Inflammatory macrophage (primary cell): Measurements from ENCODE around the gene MARK2.
A peak's percentile ranks its signal among the peaks of the same experiment; 100 is the strongest.

Experiments
- DNase-seq, 2 donors: peaks; one replicate each; pipeline ENCODE4 v3.0.0-alpha.2; 2020 to 2022

MARK2 gene

GRCh38 chr11:63929616-63930015, 90.7 kb downstream of the MARK2 start:
- DNase-seq, result no peak

GRCh38 chr11:63931045-63931444, 92.1 kb downstream of the MARK2 start:
- no peak for DNase-seq

DNA sequence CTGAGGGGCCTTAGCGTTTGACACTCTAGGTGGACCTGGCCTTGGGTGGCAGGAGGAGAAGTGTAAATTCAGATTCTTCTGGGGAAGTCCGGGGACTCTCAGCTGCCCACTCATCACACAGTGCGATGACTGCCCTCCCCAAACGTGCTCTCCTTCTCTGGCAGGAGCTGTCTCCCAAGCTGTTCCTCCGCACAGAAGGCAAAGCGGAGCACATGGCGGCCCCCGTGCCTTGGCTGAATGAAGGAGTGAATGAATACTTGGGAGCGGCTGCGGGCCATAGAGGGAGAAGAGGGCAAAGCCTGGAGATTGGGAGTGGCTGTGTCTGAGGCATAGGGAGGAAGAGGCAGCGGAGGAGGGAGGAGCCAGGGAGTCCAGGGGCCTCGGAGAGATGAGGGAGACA, 93.0 kb downstream of the MARK2 start:
- no peak for DNase-seq

GRCh38 chr11:63933459-63933858, 94.5 kb downstream of the MARK2 start:
- no peak for DNase-seq

GRCh38 chr11:63937713-63938478, 99.0 kb downstream of the MARK2 start:
- DNase-seq, result no peak

DNA sequence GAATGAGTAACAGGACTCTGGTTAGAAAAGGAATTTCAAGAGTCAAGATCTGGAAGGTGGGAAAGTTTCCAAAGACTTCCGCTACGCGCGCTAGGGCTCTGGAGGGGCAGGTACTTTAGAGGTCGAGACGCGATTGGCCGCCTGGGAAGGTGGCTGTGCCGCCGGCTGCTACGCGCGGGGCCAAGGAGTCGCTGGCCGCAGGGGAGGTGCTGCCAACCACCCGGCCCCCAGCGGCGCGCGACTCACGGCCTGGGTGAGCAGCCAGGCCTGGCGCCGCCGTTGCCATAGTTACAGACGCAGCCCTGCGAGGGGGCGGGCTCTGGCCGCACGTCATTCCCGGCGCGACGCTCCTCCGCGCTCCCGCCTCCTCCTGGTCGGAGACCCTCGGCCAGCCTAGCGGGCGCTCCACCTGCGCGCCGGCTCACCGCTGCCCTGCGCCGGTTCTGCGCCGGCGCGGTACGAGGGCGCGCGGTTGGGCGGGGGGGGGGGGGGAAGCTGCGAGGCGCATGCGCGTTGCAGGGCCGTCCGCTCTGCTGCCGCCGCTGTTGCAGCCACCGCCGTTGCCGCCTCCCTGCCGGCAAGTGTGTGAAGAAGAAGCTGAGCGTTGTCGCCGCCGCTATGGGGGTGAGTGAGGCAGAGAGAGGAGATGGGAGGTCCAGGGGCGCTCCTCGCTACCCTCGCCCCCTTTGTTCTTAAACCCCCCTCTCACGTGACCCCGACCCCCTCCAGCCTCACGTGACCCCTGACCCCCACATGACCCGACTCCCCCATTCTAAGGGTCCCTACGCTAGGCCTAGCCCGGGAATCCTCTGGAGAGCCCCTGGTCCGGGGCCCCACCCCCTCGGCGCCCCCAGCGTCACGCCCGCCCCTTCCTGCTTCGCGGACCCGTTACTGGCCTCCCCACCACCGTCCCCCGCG, 99.8 kb downstream of the MARK2 start, which contains the start of gene NAA40:
Gene NAA40 (plus strand): TSS at position 524 of the 918 bp plus-strand sequence. CDS start 95 bp downstream, at position 619.
- peak; percentile 86 to 90 for DNase-seq

GRCh38 chr11:63939397-63939891, 100.5 kb downstream of the MARK2 start:
- DNase-seq, result peak in 1 of 2 donors; percentile 15

- DNase-seq, result peak; percentile 56 to 64
Observed at GRCh38 chr11:63940786-63941185, 101.9 kb downstream of the MARK2 start.

DNA sequence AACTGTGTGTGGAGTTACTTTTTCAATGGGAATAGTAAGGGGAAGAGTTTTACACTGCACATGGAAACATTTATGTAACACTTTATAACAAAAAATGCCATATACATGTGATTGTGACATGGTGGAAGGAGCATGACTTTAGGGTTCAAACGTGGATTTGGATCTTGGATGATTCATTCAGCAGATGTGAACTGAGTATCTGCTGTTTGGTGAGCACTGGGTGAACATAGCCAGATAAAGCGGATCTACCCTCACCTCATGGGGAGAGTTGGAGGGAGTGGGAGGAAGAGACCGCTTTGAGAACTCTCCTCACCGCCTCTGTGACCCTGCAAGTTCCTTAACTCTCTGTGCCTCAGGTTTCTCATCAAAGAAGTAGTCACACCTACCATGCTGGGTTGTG, 103.0 kb downstream of the MARK2 start:
- no peak for DNase-seq

DNA sequence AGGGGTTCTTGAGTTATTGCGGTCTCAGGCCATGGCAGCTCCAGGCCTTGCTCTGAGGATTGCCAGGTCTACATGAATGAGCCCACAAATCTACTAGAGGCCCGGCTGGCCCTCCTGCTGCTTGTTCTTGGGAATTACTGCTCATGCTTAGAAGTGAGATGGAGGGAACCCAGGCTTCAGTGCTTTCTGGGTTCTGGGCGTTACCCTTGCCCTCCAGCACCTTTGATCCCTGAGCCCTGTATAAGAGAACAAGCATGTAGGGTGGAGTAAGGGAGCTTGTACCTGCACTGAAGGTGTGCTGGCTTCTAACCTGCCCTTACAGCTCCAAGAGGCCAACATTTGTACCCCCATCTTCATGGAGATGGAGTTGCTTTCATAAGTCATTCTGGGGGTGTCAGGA, 103.9 kb downstream of the MARK2 start:
- no peak for DNase-seq

- no peak for DNase-seq
Observed at GRCh38 chr11:63944987-63945386, 106.1 kb downstream of the MARK2 start.

GRCh38 chr11:63945477-63946163, 106.7 kb downstream of the MARK2 start:
- peak; percentile 52 to 65 for DNase-seq

DNA sequence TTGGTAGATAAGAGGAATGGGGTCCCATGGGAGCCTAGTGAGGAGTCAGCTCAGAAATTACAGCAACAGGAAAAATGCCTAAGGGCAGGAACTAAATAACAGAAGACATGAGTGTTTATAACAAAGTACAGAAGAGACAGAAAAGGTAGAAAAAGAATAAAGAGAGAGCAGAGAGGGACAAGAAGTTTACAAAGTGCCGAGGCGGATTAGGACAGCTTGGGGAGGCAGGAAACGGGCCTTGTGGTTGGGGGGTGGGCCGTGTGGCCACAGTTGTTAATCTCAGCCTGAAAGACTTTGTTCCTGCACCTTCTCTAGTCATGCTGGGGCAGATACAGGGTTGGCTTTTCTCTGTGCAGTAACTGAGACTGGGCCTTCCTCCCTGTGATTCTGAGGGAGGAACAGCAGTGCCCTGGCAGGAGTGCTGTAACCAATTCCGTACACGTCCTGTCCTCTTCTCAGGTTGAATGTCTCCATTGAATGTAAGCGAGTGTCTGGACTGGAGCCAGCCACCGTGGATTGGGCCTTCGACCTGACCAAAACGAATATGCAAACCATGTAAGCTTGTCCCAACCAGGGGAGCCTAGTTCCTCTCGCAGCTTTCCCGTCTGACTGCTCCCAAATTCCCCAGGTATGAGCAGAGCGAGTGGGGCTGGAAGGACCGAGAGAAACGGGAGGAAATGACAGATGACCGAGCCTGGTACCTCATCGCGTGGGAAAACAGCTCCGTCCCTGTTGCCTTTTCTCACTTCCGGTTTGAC, 113.0 kb downstream of the MARK2 start:
- DNase-seq, result peak in 1 of 2 donors; percentile 8

GRCh38 chr11:63952570-63952969, 113.7 kb downstream of the MARK2 start:
- no peak for DNase-seq

- no peak for DNase-seq
Observed at GRCh38 chr11:63958008-63958407, 119.1 kb downstream of the MARK2 start.
